HG03342 (cell line): ENCODE data around the gene KCTD10.
"Not testable (repeated sequence)": the region's sequence is repeated elsewhere in the genome, so short reads cannot be mapped to it uniquely, and the experiment has no call there.

Source experiments
- ATAC-seq: cut with Tn5 transposase; IDR thresholded peaks from one replicate; pipeline ENCODE4 v1.9.1; 2021; ENCODE audit warnings: mild to moderate bottlenecking, moderate library complexity; ENCODE audit not compliant: unreplicated experiment

Gene KCTD10

DNA sequence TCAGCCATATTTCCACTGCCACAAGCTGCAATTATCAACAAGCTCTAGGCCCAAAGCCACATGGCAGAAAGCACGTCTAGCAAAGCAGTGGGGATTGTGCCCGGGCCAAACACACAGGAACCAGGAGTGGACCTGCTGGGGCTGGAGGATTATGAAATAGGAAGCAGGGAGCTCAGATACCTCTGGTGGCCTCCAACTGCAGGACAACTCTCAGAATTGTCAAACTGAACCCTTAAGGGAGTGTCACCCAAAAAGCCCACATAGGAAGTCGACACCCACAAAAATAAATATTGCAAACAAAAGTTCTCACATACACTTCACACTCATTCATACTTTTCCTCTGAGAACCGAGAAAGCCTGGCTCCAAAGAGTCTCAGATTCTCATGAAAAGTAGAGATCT is 26.1 kb downstream of the KCTD10 start:
- no peak for ATAC-seq

- ATAC-seq = no peak
Observed at GRCh38 chr12:109449845-109450532, 27.1 kb downstream of the KCTD10 start.

DNA sequence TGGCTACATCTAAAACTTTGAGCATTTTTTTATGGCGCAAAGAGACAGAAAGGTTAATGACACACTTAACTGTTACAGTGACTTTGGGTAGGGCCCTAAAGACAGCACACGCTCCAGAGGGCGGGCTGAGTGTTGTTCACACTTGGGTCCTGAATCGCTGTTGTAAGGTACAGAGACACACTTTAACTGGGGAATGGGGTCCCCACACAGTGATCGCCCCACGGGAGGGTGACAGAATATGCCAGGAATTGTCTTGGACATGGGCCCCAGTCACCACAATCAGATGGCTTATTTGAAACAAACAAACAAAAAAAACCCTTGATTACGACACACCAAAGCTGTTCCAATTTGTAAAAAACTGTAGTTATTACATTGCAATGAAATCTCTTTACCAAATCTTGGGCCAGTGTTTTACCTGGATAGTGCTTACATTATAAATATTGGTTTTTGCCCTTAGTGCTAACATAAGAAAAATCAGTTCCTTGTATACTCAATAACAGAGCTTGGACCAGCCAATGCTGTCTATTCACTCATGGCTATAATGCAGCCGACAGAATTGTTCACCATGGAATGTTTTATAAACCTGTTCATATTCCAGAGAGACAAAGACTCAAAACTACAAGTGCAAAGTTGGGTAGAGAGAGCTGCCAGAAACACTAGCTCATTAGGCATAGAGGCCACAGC is 28.3 kb downstream of the KCTD10 start:
- ATAC-seq = no peak

DNA sequence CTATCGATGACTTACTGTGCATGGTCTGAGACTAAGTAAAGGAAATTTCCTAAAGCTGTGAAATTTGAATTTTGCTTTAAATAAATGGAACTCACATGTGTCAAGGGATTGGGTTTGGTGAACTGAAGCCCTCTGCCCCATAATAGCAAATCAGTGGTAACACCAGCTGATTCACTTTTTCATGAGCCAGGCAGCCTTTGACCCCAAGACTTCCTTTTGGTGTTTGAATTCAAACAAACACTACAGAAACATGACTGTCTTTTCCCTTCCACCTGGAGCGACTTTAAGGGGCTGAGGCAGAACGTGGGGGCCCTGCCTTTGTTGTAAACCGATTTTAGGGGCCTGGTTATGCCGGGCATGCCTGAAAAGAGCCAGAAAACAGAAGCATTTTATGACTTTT is 28.8 kb downstream of the KCTD10 start:
- ATAC-seq = no peak

DNA sequence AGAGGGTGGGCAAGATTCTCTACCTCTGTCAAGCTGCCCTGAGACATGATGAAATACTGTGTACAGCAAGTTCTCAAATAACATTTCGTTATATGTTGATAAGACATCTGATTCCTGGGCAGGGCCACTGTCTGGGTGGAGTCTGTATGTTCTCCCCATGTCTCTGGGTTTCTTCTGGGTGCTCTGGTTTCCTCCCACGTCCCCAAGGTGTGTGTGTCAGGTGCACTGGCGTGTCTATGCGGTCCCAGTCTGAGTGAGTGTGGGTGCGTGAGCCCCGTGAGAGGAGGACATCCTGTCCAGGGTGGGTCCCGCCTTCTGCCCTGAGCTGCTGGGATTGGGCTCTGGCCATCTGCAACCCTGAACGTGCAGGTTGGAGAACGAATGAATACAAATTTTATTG is 29.6 kb downstream of the KCTD10 start:
- ATAC-seq = no peak

DNA sequence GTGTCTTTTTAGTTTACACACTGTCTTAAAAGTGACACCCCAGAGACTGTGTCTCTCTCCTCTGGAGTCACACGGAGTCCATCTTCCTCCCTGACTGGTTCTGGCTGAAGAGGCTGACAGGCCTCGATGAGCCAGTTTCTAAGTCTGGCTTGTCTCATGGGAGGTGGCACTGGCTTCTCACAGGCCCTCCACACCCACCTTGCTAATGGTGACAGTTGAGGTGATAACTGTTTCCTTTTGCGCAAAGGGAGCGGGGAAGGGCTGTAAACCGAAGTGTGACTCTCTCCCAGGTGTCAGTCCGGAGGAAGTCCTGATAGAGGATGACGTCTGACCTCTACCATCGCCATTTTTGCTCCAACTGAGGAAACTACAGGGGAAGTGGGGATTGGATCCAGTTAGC is 30.2 kb downstream of the KCTD10 start:
- no peak for ATAC-seq

DNA sequence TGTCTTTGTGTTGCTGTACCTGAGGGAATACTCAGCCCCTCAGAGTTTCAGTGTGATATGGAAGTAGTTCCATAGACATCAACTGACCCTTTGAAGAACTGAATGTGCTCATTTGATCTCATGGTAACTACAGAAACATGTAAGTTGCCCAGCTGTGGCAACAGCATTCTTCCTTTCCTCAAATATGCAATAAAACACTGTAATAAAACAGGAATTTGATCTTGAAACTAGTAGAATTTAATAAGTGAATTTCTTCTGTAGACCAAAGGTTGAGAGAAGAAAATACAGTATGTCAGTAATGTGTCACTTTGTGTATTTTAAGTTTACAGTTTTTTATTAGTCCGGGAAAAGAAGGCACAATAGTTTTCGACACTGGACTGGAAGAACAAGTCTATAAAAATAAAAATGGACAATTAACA is 31.9 kb downstream of the KCTD10 start:
- ATAC-seq = no peak

GRCh38 chr12:109444259-109444658 is 32.8 kb downstream of the KCTD10 start:
- no peak for ATAC-seq

- no peak for ATAC-seq
Observed at GRCh38 chr12:109443794-109444193, 33.3 kb downstream of the KCTD10 start.

DNA sequence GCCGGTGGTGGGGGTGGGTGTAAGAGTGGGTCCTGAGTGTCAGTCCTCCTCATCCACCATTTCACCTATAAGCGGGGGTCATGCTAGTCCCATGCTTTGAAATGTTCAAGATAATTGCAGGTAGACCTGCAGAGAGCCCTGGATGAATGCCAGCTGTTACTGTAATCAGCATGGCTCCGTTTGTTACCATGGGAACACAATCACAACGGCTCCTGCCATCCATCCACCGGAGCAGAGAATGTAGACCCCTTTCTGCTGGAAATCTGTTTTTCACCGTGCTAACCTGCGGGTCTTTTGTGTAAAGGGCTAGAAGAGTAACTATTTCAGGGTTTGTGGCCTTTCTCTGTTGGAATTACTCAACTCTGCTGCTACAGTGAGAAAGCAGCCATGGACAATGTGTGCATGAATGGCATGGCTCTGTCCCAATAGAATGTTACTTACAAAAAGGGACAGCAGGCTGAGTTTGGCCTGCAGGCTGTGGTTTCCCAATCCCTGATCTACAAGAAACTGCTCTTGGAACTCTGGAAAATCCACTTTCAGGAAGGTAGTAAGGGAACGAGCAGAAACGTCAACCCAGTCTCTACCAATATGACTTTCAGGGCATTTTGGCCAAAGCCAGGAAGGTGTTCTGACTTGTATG is 36.1 kb downstream of the KCTD10 start:
- ATAC-seq = no peak

- ATAC-seq = not testable (repeated sequence)
Observed at GRCh38 chr12:109439951-109440350, 37.1 kb downstream of the KCTD10 start.

- ATAC-seq = no peak
Observed at GRCh38 chr12:109439181-109439580, 37.9 kb downstream of the KCTD10 start.

- no peak for ATAC-seq
Observed at GRCh38 chr12:109436188-109436560, 40.9 kb downstream of the KCTD10 start.

GRCh38 chr12:109435428-109436187 is 41.5 kb downstream of the KCTD10 start:
- ATAC-seq = no peak

- ATAC-seq = no peak
Observed at GRCh38 chr12:109434582-109434981, 42.5 kb downstream of the KCTD10 start.

DNA sequence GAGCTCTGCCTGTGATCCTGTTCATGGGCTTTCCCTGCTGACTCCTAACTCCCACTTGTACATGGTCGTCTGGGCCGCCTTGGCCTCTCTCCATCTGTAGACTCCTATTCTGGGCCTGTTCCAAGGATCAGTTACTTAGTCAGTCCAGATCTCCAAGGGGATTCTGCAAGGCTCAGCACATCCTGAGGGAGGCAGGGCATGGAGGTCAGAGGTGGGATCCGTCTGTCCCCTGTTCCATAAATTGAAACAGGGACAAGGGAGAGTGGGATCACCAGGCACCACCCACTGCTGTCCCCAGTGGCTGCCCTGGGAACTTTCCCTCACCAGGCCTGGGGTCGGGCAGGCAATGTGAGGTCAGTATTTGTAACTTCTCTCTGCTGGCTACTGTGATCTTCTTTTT is 43.5 kb downstream of the KCTD10 start:
- no peak for ATAC-seq

DNA sequence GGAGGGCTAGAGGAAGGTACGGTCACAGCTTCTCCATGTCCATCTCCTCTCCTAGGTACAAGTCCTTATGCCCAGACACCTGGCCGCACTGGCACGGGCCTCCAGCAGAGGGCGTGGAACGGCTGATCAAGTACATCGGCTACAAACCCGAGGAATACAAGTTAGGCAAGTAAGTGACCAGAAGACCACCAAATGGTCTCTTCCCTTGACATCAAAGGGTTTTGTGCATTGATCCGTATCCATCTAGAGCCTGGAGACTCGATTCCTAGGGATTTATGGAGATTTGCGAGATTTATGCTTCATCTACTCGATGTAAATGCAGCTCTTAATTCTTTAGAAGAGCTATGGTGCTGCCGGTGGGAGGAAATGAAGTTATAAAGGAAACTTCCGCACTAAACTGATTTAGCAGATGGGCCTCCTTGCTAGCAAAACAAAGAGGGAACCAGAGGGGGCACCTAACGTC is 44.2 kb downstream of the KCTD10 start:
- ATAC-seq = peak; percentile 64

DNA sequence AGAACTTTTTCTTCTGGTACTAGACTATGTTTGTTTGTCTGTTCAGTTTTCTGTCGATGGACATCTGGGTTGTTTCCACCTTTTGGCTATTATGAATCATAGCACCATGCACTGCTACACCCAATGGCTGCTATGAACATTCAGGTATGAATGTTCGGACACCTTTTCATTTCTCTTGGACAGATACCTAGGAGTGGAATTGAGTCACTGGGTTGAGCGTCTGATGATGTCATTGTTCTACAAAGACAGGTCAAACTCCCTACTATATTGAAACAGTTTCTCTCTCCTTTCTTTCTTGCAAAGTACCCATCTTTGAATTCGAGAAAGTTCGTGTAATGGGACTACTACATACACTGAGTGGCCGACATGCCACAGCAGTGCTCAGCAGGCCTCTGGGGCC is 44.7 kb downstream of the KCTD10 start:
- ATAC-seq = no peak

GRCh38 chr12:109430244-109430643 is 46.9 kb downstream of the KCTD10 start:
- ATAC-seq = no peak

GRCh38 chr12:109428804-109429203 is 48.3 kb downstream of the KCTD10 start:
- ATAC-seq = not testable (repeated sequence)

DNA sequence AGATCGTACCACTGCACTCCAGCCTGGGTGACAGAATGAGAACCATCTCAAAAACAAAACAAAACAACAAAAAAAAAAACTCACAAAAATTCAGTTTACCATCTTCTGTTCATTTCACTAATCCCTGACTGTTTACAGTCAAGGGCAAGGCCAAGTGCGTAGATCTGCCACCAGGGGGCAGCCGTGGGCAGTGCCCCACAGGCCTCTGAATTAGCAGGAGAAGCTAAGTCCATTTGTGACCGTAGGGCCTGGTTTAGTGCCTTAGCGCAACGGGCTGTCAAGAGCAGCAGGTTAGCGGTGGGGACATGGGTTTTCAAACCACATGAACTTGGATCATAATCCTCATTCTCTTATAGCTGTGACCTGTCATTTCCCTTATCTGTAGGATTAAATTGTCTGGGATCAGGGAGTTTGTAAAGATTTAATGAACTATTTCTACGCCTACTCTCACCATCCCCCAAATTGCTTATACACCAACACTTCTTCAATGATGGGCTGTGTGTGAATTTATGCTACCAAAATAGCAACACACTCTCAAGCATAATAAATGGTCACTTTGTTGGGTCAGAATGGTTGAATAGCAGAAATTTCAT is 49.0 kb downstream of the KCTD10 start:
- ATAC-seq = peak; percentile 66
